Mesenchymal stem cell (in vitro differentiated cells and primary cell): ENCODE data around the gene MUC4. TPM values are rescaled to one million over a fixed set of nuclear protein-coding genes. Genes with fewer than 3 reads are reported as not detected.

Source experiments
- DNase-seq: peaks from one replicate; pipeline ENCODE4 v3.0.0-alpha.2; 2013
- H2AFZ ChIP-seq: one replicate; pipeline ENCODE4 v1.6.1; 2013; ENCODE audit warnings: low read depth, mild to moderate bottlenecking, control low read depth, inconsistent platforms, low read length, moderate library complexity
- H2AK5ac ChIP-seq: 2 replicates; pipeline ENCODE4 v1.6.1; 2013; ENCODE audit warnings: low read length, moderate library complexity, mild to moderate bottlenecking, inconsistent platforms; ENCODE audit not compliant: severe bottlenecking
- H2BK120ac ChIP-seq: one replicate; pipeline ENCODE4 v1.6.1; 2013; ENCODE audit warnings: low read depth, mild to moderate bottlenecking, inconsistent platforms, low read length, moderate library complexity
- H2BK12ac ChIP-seq, 2 experiments: one replicate each; pipeline ENCODE4 v1.6.1; 2013; ENCODE audit warnings: inconsistent platforms in 2 of 2, low read length in 2 of 2, mild to moderate bottlenecking in 2 of 2, moderate library complexity in 2 of 2, control low read depth in 1 of 2
- H2BK15ac ChIP-seq: one replicate; pipeline ENCODE4 v1.6.1; 2013; ENCODE audit warnings: mild to moderate bottlenecking, low read depth, inconsistent platforms; ENCODE audit not compliant: poor library complexity, severe bottlenecking
- H2BK5ac ChIP-seq: 2 replicates; pipeline ENCODE4 v1.6.1; 2013; ENCODE audit warnings: low read depth, mild to moderate bottlenecking, low read length, control low read depth, inconsistent platforms; ENCODE audit not compliant: poor library complexity, severe bottlenecking
- H3K14ac ChIP-seq, 2 experiments: one replicate each; pipeline ENCODE4 v1.6.1; 2013; ENCODE audit warnings: inconsistent platforms in 2 of 2, low read length in 2 of 2, control low read depth in 1 of 2, mild to moderate bottlenecking in 1 of 2, moderate library complexity in 1 of 2
- H3K18ac ChIP-seq, 2 experiments: one replicate each; pipeline ENCODE4 v1.6.1; 2013; ENCODE audit warnings: inconsistent platforms in 2 of 2, low read length in 2 of 2, control low read depth in 1 of 2, low read depth in 1 of 2, mild to moderate bottlenecking in 1 of 2
- H3K23ac ChIP-seq, 2 experiments: one replicate each; pipeline ENCODE4 v1.6.1; 2013; ENCODE audit warnings: inconsistent platforms in 2 of 2, low read length in 2 of 2, mild to moderate bottlenecking in 2 of 2, moderate library complexity in 2 of 2, control low read depth in 1 of 2
- H3K27ac ChIP-seq: 2 replicates; pipeline ENCODE4 v1.5.1; 2013; ENCODE audit warnings: mild to moderate bottlenecking, moderate library complexity, low read length, control low read depth, inconsistent platforms; ENCODE audit not compliant: poor library complexity, severe bottlenecking
- H3K27me3 ChIP-seq, 2 experiments: 2 replicates each; pipeline versions ENCODE4 v1.6.1 to v1.7.0; 2013; ENCODE audit warnings: low read length in 2 of 2, mild to moderate bottlenecking in 2 of 2, moderate library complexity in 2 of 2, control low read depth in 1 of 2, inconsistent platforms in 1 of 2; ENCODE audit not compliant: control insufficient read depth in 1 of 2, insufficient read depth in 1 of 2
- H3K36me3 ChIP-seq, 2 experiments: 2 replicates each; pipeline versions ENCODE4 v1.6.1 to v1.7.0; 2013; ENCODE audit warnings: low read length in 2 of 2, control low read depth in 1 of 2, inconsistent platforms in 1 of 2, low read depth in 1 of 2, mild to moderate bottlenecking in 1 of 2; ENCODE audit not compliant: insufficient read depth in 2 of 2, control insufficient read depth in 1 of 2
- H3K4ac ChIP-seq, 2 experiments: one replicate each; pipeline ENCODE4 v1.6.1; 2013; ENCODE audit warnings: inconsistent platforms in 2 of 2, low read length in 2 of 2, mild to moderate bottlenecking in 2 of 2, moderate library complexity in 2 of 2, control low read depth in 1 of 2, low read depth in 1 of 2
- H3K4me1 ChIP-seq: 2 replicates; pipeline ENCODE4 v1.6.1; 2013; ENCODE audit warnings: low read depth, low read length, control low read depth; ENCODE audit not compliant: control insufficient read depth, insufficient read depth
- H3K4me2 ChIP-seq: 2 replicates; pipeline ENCODE4 v1.6.1; 2013; ENCODE audit warnings: low read length, mild to moderate bottlenecking, inconsistent platforms; ENCODE audit not compliant: poor library complexity, severe bottlenecking
- H3K4me3 ChIP-seq, 2 experiments: 2 replicates each; pipeline versions ENCODE4 v1.5.1 to v1.7.0; 2013; ENCODE audit warnings: low read length in 2 of 2, mild to moderate bottlenecking in 2 of 2, control low read depth in 1 of 2, low read depth in 1 of 2; ENCODE audit not compliant: insufficient read depth in 1 of 2
- H3K79me1 ChIP-seq: replicated peaks from 2 replicates; pipeline ENCODE4 v1.6.1; 2013; ENCODE audit warnings: mild to moderate bottlenecking, control low read depth, low read length, inconsistent platforms; ENCODE audit not compliant: poor library complexity, severe bottlenecking
- H3K9ac ChIP-seq: 2 replicates; pipeline ENCODE4 v1.7.0; 2013; ENCODE audit warnings: mild to moderate bottlenecking, low read length, moderate library complexity
- H3K9me3 ChIP-seq: 2 replicates; pipeline ENCODE4 v1.7.0; 2013; ENCODE audit warnings: mild to moderate bottlenecking, low read length; ENCODE audit not compliant: control insufficient read depth
- H4K8ac ChIP-seq: one replicate; pipeline ENCODE4 v1.6.1; 2013; ENCODE audit warnings: inconsistent platforms, mild to moderate bottlenecking, low read length, moderate library complexity
- H4K91ac ChIP-seq: one replicate; pipeline ENCODE4 v1.6.1; 2013; ENCODE audit warnings: mild to moderate bottlenecking, low read length, inconsistent platforms
- WGBS: methylation state at CpG from one replicate; pipeline ENCODE4 v1.1.7; 2013; ENCODE audit warnings: mixed read lengths; 5-methylcytosine and 5-hydroxymethylcytosine counted together
- polyA plus RNA-seq, 2 experiments: library from polyadenylated mRNA; stranded (reverse); fragments of 200-250 nt; gene quantifications; one replicate each; pipeline ENCODE4 v1.2.3, GENCODE V29; 2013

MUC4 gene, protein sequence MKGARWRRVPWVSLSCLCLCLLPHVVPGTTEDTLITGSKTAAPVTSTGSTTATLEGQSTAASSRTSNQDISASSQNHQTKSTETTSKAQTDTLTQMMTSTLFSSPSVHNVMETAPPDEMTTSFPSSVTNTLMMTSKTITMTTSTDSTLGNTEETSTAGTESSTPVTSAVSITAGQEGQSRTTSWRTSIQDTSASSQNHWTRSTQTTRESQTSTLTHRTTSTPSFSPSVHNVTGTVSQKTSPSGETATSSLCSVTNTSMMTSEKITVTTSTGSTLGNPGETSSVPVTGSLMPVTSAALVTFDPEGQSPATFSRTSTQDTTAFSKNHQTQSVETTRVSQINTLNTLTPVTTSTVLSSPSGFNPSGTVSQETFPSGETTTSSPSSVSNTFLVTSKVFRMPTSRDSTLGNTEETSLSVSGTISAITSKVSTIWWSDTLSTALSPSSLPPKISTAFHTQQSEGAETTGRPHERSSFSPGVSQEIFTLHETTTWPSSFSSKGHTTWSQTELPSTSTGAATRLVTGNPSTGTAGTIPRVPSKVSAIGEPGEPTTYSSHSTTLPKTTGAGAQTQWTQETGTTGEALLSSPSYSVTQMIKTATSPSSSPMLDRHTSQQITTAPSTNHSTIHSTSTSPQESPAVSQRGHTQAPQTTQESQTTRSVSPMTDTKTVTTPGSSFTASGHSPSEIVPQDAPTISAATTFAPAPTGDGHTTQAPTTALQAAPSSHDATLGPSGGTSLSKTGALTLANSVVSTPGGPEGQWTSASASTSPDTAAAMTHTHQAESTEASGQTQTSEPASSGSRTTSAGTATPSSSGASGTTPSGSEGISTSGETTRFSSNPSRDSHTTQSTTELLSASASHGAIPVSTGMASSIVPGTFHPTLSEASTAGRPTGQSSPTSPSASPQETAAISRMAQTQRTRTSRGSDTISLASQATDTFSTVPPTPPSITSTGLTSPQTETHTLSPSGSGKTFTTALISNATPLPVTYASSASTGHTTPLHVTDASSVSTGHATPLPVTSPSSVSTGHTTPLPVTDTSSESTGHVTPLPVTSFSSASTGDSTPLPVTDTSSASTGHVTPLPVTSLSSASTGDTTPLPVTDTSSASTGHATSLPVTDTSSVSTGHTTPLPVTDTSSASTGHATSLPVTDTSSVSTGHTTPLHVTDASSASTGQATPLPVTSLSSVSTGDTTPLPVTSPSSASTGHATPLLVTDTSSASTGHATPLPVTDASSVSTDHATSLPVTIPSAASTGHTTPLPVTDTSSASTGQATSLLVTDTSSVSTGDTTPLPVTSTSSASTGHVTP (N-terminal part only)
- polyA plus RNA-seq (2013, experiment 1 of 2): not detected
- polyA plus RNA-seq (2013, experiment 2 of 2): not detected

DNA sequence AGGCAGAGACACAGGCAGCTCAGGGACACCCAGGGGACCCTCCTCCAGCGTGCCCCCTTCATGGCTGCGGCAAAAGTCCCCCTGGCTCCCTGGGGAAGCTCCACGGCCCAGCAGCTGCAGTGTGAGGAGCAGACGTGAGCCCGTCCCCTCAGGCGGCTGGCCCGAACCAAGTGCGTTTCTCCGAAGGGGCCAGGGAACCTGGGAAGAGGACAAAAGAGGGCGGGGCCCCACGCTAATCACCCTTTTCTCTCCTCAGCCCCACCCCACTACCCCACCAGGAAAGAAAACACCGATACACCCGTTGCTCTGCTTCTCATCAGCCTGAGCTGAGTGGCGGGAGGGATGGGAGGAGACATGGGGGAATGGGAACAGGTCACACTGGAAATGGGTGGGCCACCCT, at the start of gene MUC4:
MUC4 (minus strand) TSS at position 174 of the 400 bp plus-strand sequence; CDS start at position 62, 112 bp downstream.
- Histone ChIP-seq H3K4me2 (no peak within 1 kb of the TSS), H4K8ac (no peak within 1 kb of the TSS), H3K36me3 (no peaks in the 10 kb centered on the region), H3K9me3 (no peaks in the 10 kb centered on the region), H2BK12ac (no peak within 1 kb of the TSS), H3K27me3 (peaks cover 20 to 64% of the 10 kb centered on the region in 2 experiments), H2BK120ac (no peak within 1 kb of the TSS), H3K79me1 (no peaks in the 10 kb centered on the region), H2BK5ac (no peak within 1 kb of the TSS), H2AK5ac (no peak within 1 kb of the TSS), H3K14ac (no peak within 1 kb of the TSS), H3K9ac (no peak within 1 kb of the TSS), H2AFZ (no peak within 1 kb of the TSS), H3K18ac (no peak within 1 kb of the TSS), H3K4me1 (peaks cover 13% of the 10 kb centered on the region), H3K4me3 (no peak within 1 kb of the TSS), H2BK15ac (no peak within 1 kb of the TSS), H3K23ac (peak within 1 kb of the TSS in 1 of 2 experiments; percentile 70), H4K91ac (no peak within 1 kb of the TSS), H3K27ac (no peak within 1 kb of the TSS), H3K4ac (no peak within 1 kb of the TSS)
- DNase-seq: no peak
- WGBS: 63% methylated on average over 11 of the region's 14 CpGs

DNA sequence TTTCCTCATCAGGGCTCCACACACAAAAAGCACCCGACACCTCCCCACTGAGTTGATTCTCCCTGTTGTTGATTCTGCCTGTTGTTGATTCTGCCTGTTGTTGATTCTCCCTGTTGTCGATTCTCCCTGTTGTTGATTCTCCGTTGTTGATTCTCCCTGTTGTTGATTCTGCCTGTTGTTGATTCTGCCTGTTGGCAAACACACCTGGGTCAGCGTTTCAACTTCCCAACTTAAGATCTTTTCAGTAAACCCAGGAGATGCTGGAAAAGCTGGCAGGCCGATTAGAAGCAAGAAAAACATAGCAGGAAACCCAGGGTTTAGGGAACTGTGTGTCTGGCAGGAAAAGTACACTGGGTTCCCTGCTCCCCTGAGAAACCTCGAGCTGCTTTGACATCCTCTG, 48.7 kb upstream of the MUC4 start:
- H3K4me2 ChIP-seq: no peak overlapping the region
- no peak overlapping the region for H3K9ac ChIP-seq
- no peak overlapping the region for H2BK12ac ChIP-seq
- no peak overlapping the region for H2BK15ac ChIP-seq
- peaks cover 2 to 16% of the 10 kb centered on the region in 2 experiments for H3K36me3 ChIP-seq
- no peak overlapping the region for H3K18ac ChIP-seq
- H2BK5ac ChIP-seq: no peak overlapping the region
- H3K27me3 ChIP-seq: no peaks in the 10 kb centered on the region
- H3K4ac ChIP-seq: no peak overlapping the region
- no peak overlapping the region for H3K14ac ChIP-seq
- no peak overlapping the region for H4K8ac ChIP-seq
- H3K4me3 ChIP-seq: no peak overlapping the region
- no peak overlapping the region for H3K23ac ChIP-seq
- H2AK5ac ChIP-seq: no peak overlapping the region
- WGBS: 86% methylated on average over 5 of the region's 6 CpGs
- H3K27ac ChIP-seq: no peak overlapping the region
- H2AFZ ChIP-seq: no peak overlapping the region
- no peak overlapping the region for H4K91ac ChIP-seq
- H3K4me1 ChIP-seq: peaks cover 2% of the 10 kb centered on the region
- DNase-seq: no peak
- no peak overlapping the region for H2BK120ac ChIP-seq
- no peaks in the 10 kb centered on the region for H3K9me3 ChIP-seq
- H3K79me1 ChIP-seq: no peaks in the 10 kb centered on the region

DNA sequence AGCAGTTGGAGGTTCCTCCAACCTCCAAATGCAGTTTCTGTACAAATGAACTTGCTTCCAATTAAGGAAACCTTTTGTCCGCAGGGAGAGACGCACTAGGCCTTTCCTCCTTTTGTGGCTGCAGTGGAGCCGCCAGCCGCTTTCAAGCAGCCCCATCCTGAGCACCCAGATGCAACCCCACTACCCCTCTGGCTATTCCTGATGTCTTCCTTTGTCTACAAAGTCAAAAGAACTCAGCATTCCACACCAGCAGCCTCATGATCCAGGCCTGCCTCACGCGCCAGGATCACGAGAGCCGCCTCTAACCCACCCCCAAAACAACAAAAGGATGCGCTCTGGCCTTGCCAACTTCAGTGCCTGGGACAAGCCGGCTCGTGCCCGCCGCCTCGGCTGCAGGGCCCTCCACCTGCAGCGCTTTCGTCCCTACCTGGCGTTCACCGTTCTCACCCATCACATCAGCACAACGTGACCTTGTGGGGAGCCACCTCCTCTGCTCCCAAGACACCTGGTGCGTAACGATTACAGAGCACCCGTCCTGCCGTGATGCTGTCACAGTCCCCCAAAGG, 48.2 kb upstream of the MUC4 start:
- H2BK15ac ChIP-seq: no peak overlapping the region
- peak overlapping the region; percentile 18 for H3K9ac ChIP-seq
- no peak overlapping the region for H4K91ac ChIP-seq
- no peak overlapping the region for H3K14ac ChIP-seq
- no peak overlapping the region for H3K4ac ChIP-seq
- DNase-seq: no peak
- no peak overlapping the region for H3K4me3 ChIP-seq
- no peak overlapping the region for H2BK12ac ChIP-seq
- no peaks in the 10 kb centered on the region for H3K9me3 ChIP-seq
- H4K8ac ChIP-seq: no peak overlapping the region
- no peak overlapping the region for H2BK120ac ChIP-seq
- no peak overlapping the region for H3K18ac ChIP-seq
- no peak overlapping the region for H3K23ac ChIP-seq
- H3K27ac ChIP-seq: no peak overlapping the region
- H2AFZ ChIP-seq: no peak overlapping the region
- H3K4me1 ChIP-seq: peaks cover 2% of the 10 kb centered on the region
- H2AK5ac ChIP-seq: no peak overlapping the region
- H3K36me3 ChIP-seq: peaks cover 0 to 13% of the 10 kb centered on the region in 2 experiments
- H3K79me1 ChIP-seq: no peaks in the 10 kb centered on the region
- WGBS: 85% methylated on average over 23 of the region's 23 CpGs
- H3K4me2 ChIP-seq: no peak overlapping the region
- no peak overlapping the region for H2BK5ac ChIP-seq
- no peaks in the 10 kb centered on the region for H3K27me3 ChIP-seq
